ENCODE measurements around the gene OARD1.

OARD1 gene

DNA sequence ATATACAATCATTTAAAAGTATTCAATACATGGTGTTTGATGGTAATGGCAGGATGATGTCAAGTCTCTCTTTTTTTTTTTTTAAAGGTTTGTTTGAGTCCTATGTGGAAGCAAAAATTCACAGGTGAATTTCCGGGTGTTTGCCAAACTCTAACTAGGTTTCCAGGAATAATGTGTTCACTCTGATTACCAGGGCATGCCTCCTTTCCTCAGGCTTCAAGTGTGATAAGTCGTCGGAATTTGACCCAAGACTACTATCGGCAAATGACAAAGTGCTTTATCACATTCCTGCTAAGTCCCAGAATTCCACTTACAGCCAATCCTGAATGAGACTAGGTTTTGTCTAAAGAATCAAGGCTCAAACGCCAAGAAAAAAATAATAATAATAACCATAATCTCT is 7.3 kb downstream of the OARD1 start:
- H3K9me2 ChIP-seq (replicated peaks; ENCODE audit: low read depth, low read length), result no peaks in the 10 kb centered on the region
- no peak overlapping the region for H3K4me3 ChIP-seq (ENCODE audit: low read length, poor library complexity, severe bottlenecking)
- H3K4me2 ChIP-seq (ENCODE audit: low read depth, low read length, poor library complexity, severe bottlenecking), result no peak overlapping the region
- no peaks in the 10 kb centered on the region for H4K20me1 ChIP-seq (ENCODE audit: insufficient read depth, low read length, poor library complexity, severe bottlenecking)
- peaks cover 10% of the 10 kb centered on the region; the same call in 1 of the 2 replicates for H3K79me2 ChIP-seq (ENCODE audit: insufficient read depth, low read length)
- no peaks in the 10 kb centered on the region for H3K9me3 ChIP-seq (ENCODE audit: insufficient read depth, low read depth, low read length)
- TF ChIP-seq, protein P1, sequence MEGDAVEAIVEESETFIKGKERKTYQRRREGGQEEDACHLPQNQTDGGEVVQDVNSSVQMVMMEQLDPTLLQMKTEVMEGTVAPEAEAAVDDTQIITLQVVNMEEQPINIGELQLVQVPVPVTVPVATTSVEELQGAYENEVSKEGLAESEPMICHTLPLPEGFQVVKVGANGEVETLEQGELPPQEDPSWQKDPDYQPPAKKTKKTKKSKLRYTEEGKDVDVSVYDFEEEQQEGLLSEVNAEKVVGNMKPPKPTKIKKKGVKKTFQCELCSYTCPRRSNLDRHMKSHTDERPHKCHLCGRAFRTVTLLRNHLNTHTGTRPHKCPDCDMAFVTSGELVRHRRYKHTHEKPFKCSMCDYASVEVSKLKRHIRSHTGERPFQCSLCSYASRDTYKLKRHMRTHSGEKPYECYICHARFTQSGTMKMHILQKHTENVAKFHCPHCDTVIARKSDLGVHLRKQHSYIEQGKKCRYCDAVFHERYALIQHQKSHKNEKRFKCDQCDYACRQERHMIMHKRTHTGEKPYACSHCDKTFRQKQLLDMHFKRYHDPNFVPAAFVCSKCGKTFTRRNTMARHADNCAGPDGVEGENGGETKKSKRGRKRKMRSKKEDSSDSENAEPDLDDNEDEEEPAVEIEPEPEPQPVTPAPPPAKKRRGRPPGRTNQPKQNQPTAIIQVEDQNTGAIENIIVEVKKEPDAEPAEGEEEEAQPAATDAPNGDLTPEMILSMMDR (conservative IDR thresholded peaks at IDR 0.05; ENCODE audit: low read length), result no peak
- no peak for TF ChIP-seq EZH2phosphoT487 (IDR thresholded peaks at IDR 0.05; ENCODE audit: borderline replicate concordance)
- no peak overlapping the region for H2AFZ ChIP-seq (ENCODE audit: low read length)
- no peaks in the 10 kb centered on the region for H3K27me3 ChIP-seq (ENCODE audit: insufficient read depth, low read length, poor library complexity, severe bottlenecking)
- H3K4me1 ChIP-seq (ENCODE audit: insufficient read depth, low read length, poor library complexity, severe bottlenecking), result peaks cover 23% of the 10 kb centered on the region
- H3K36me3 ChIP-seq (ENCODE audit: insufficient read depth, low read length), result no peaks in the 10 kb centered on the region; the same call in 1 of the 2 replicates
- no peak overlapping the region for H3K9ac ChIP-seq (ENCODE audit: low read depth, low read length, poor library complexity, severe bottlenecking)
- H3F3A ChIP-seq (ENCODE audit: low read depth), result peaks cover 4% of the 10 kb centered on the region; the same call in 1 of the 2 replicates

DNA sequence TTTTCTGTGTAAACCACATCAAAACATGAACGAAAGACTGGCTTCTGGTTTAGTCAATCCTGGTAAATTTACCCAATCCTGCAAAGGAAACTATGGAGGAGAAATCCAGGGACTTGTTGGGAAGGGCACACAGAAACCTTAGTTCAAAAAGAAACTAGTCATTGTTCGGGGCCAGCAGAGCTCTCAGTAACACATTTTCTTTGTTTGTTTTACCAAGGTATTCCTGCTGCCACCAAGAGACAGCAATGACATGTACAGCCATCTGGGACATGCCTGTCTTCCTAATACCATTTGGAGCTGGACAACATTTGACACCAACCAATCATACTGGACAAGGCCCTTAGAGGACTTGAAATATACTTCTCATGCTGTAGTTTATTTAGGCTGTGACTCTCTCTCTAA is 8.3 kb downstream of the OARD1 start:
- no peaks in the 10 kb centered on the region; the same call in 1 of the 2 replicates for H3K36me3 ChIP-seq (ENCODE audit: insufficient read depth, low read length)
- H3K4me1 ChIP-seq (ENCODE audit: insufficient read depth, low read length, poor library complexity, severe bottlenecking), result peaks cover 18% of the 10 kb centered on the region
- no peaks in the 10 kb centered on the region for H3K9me2 ChIP-seq (replicated peaks; ENCODE audit: low read depth, low read length)
- no peaks in the 10 kb centered on the region for H4K20me1 ChIP-seq (ENCODE audit: insufficient read depth, low read length, poor library complexity, severe bottlenecking)
- peaks cover 7% of the 10 kb centered on the region; the same call in 1 of the 2 replicates for H3K79me2 ChIP-seq (ENCODE audit: insufficient read depth, low read length)
- H3K4me3 ChIP-seq (ENCODE audit: low read length, poor library complexity, severe bottlenecking), result no peak overlapping the region
- no peak overlapping the region for H3K9ac ChIP-seq (ENCODE audit: low read depth, low read length, poor library complexity, severe bottlenecking)
- TF ChIP-seq, protein P1 (conservative IDR thresholded peaks at IDR 0.05; ENCODE audit: low read length), result no peak
- TF ChIP-seq EZH2phosphoT487 (IDR thresholded peaks at IDR 0.05; ENCODE audit: borderline replicate concordance), result no peak
- peaks cover 4% of the 10 kb centered on the region; the same call in 1 of the 2 replicates for H3F3A ChIP-seq (ENCODE audit: low read depth)
- no peaks in the 10 kb centered on the region for H3K27me3 ChIP-seq (ENCODE audit: insufficient read depth, low read length, poor library complexity, severe bottlenecking)
- H3K9me3 ChIP-seq (ENCODE audit: insufficient read depth, low read depth, low read length), result no peaks in the 10 kb centered on the region
- no peak overlapping the region for H2AFZ ChIP-seq (ENCODE audit: low read length)
- H3K4me2 ChIP-seq (ENCODE audit: low read depth, low read length, poor library complexity, severe bottlenecking), result no peak overlapping the region

DNA sequence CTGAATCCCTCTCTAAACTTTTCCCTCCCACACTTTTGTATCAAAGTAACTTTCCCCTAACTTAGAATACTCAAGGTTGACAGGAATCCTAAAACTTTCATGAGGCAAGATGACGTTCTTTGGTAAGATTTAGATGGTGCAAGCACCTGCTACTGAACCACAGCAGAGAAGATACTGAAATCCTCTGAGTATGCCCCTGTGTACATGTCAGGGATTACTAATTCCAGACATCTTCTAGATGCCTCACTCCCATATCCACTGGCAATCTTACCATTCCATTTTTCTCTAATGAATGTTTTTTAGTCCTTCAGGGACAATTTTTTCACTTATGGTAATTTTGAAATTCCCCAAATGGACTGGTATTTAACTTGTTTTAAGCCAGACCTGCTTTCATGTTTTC is 10.1 kb downstream of the OARD1 start:
- TF ChIP-seq EZH2phosphoT487 (IDR thresholded peaks at IDR 0.05; ENCODE audit: borderline replicate concordance), result no peak
- TF ChIP-seq, protein P1 (conservative IDR thresholded peaks at IDR 0.05; ENCODE audit: low read length), result no peak

More for the DNA sequence above, 10.1 kb downstream of the OARD1 start:
- Histone ChIP-seq H3K79me2 (ENCODE audit: insufficient read depth, low read length) (peaks cover 7% of the 10 kb centered on the region; the same call in 1 of the 2 replicates), H3K4me1 (ENCODE audit: insufficient read depth, low read length, poor library complexity, severe bottlenecking) (peaks cover 17% of the 10 kb centered on the region), H3K4me3 (ENCODE audit: low read length, poor library complexity, severe bottlenecking) (no peak overlapping the region), H3K4me2 (ENCODE audit: low read depth, low read length, poor library complexity, severe bottlenecking) (no peak overlapping the region), H3K9me3 (ENCODE audit: insufficient read depth, low read depth, low read length) (no peaks in the 10 kb centered on the region), H3K36me3 (ENCODE audit: insufficient read depth, low read length) (no peaks in the 10 kb centered on the region; the same call in 1 of the 2 replicates), H3K9ac (ENCODE audit: low read depth, low read length, poor library complexity, severe bottlenecking) (no peak overlapping the region), H3K9me2 (replicated peaks; ENCODE audit: low read depth, low read length) (no peaks in the 10 kb centered on the region), H3F3A (ENCODE audit: low read depth) (no peaks in the 10 kb centered on the region), H3K27me3 (ENCODE audit: insufficient read depth, low read length, poor library complexity, severe bottlenecking) (no peaks in the 10 kb centered on the region), H4K20me1 (ENCODE audit: insufficient read depth, low read length, poor library complexity, severe bottlenecking) (no peaks in the 10 kb centered on the region), H2AFZ (ENCODE audit: low read length) (no peak overlapping the region)

Measured in Loucy (cell line).